Uterus (tissue), 4 donors: ENCODE results near the gene TSPAN9. TPM values are rescaled to one million over a fixed set of nuclear protein-coding genes. Genes with fewer than 3 reads are reported as not detected.

Experiments used
- DNase-seq, 2 donors: peaks; one replicate each; pipeline ENCODE4 v3.0.0-alpha.2; 2019 to 2020
- H3K27ac ChIP-seq, 2 donors: fragments of 200-600 bp; sonication (generic); 1 replicate in 1 of 2; 2 replicates in 1 of 2; pipeline ENCODE4 v1.5.1; 2016 to 2018
- H3K27me3 ChIP-seq, 2 donors: fragments of 200-600 bp; sonication (generic); one replicate each; pipeline ENCODE4 v1.5.1; 2018 to 2019; ENCODE audit warnings: control low read depth in 1 of 2
- H3K36me3 ChIP-seq, 2 donors: fragments of 200-600 bp; sonication (generic); one replicate each; pipeline ENCODE4 v1.5.1; 2019; ENCODE audit warnings: control low read depth in 1 of 2
- H3K4me1 ChIP-seq, 2 donors: fragments of 200-600 bp; sonication (generic); one replicate each; pipeline ENCODE4 v1.5.1; 2018 to 2019; ENCODE audit warnings: control low read depth in 1 of 2
- H3K4me3 ChIP-seq, 2 donors: fragments of 200-600 bp; sonication (generic); 1 replicate in 1 of 2; 2 replicates in 1 of 2; pipeline ENCODE4 v1.5.1; 2018 to 2019; ENCODE audit warnings: mild to moderate bottlenecking in 1 of 2
- H3K9me3 ChIP-seq, 2 donors: fragments of 200-600 bp; sonication (generic); one replicate each; pipeline ENCODE4 v1.5.1; 2019; ENCODE audit warnings: control low read depth in 1 of 2
- POLR2A ChIP-seq, 2 donors: fragments of 450-650 bp; IDR thresholded peaks; one replicate each; pipeline ENCODE4 v1.6.1; 2016; ENCODE audit warnings: antibody characterized with exemption in 2 of 2, mild to moderate bottlenecking in 1 of 2, moderate library complexity in 1 of 2
- intact Hi-C: fragments of 100-400 bp; cut with DNase I; formaldehyde crosslinking; loops from one replicate; pipeline ENCODE4 v1.15.1; 2023; ENCODE audit warnings: low total_unique reads
- total RNA-seq, 4 donors: library from RNA; depleted of rRNA in 3 of 4; stranded (reverse); fragments of >200 nt in 3 of 4; gene quantifications; one replicate each; pipeline versions ENCODE4 v1.1.0 to v1.2.4, GENCODE V29; 2014 to 2023
- TF ChIP-seq, protein P1 (sequence below), 4 experiments: fragments of 200-600 bp in 2 of 4; fragments of 450-650 bp in 2 of 4; sonication (generic) in 2 of 4; IDR thresholded peaks; one replicate each; pipeline ENCODE4 v1.5.1; 2016 to 2019; ENCODE audit warnings: antibody characterized with exemption in 4 of 4, mild to moderate bottlenecking in 2 of 4, moderate library complexity in 1 of 4
- donor health status: DM: yes; HTN: yes; CAD: no.

The TSPAN9 gene
- total RNA-seq, 4 donors from 2014 or later = 47.9 to 106 (median 65.1) TPM

GRCh38 chr12:3032770-3033538 is 44.2 kb upstream of the TSPAN9 start:
- H3K4me1 ChIP-seq = no peaks in the 10 kb centered on the region
- H3K27ac ChIP-seq = no peak overlapping the region
- H3K36me3 ChIP-seq = no peaks in the 10 kb centered on the region
- TF ChIP-seq POLR2A (IDR thresholded peaks at IDR 0.05) = no peak
- TF ChIP-seq, protein P1, sequence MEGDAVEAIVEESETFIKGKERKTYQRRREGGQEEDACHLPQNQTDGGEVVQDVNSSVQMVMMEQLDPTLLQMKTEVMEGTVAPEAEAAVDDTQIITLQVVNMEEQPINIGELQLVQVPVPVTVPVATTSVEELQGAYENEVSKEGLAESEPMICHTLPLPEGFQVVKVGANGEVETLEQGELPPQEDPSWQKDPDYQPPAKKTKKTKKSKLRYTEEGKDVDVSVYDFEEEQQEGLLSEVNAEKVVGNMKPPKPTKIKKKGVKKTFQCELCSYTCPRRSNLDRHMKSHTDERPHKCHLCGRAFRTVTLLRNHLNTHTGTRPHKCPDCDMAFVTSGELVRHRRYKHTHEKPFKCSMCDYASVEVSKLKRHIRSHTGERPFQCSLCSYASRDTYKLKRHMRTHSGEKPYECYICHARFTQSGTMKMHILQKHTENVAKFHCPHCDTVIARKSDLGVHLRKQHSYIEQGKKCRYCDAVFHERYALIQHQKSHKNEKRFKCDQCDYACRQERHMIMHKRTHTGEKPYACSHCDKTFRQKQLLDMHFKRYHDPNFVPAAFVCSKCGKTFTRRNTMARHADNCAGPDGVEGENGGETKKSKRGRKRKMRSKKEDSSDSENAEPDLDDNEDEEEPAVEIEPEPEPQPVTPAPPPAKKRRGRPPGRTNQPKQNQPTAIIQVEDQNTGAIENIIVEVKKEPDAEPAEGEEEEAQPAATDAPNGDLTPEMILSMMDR (IDR thresholded peaks at IDR 0.05) = no peak
- no peaks in the 10 kb centered on the region for H3K9me3 ChIP-seq
- no peak overlapping the region for H3K4me3 ChIP-seq
- no peak for DNase-seq
- H3K27me3 ChIP-seq = no peaks in the 10 kb centered on the region
- intact Hi-C loops = loop anchor here (5.0 to 10.0 kb wide), 2 partner anchors 68 to 176 kb away; partner anchors contain the start of gene TEX52

- no peak for TF ChIP-seq POLR2A (IDR thresholded peaks at IDR 0.05)
- TF ChIP-seq, protein P1 (IDR thresholded peaks at IDR 0.05) = no peak
- no peak overlapping the region for H3K27ac ChIP-seq
- H3K4me1 ChIP-seq = no peaks in the 10 kb centered on the region
- no peak for DNase-seq
- no peaks in the 10 kb centered on the region for H3K36me3 ChIP-seq
- no peak overlapping the region for H3K4me3 ChIP-seq
- H3K9me3 ChIP-seq = no peaks in the 10 kb centered on the region
- intact Hi-C loops = loop anchor here (5.0 to 10.0 kb wide), 2 partner anchors 69 to 176 kb away; partner anchors contain the start of gene TEX52
- H3K27me3 ChIP-seq = no peaks in the 10 kb centered on the region
These were observed 43.7 kb upstream of the TSPAN9 start for GRCh38 chr12:3033539-3033867.

DNA sequence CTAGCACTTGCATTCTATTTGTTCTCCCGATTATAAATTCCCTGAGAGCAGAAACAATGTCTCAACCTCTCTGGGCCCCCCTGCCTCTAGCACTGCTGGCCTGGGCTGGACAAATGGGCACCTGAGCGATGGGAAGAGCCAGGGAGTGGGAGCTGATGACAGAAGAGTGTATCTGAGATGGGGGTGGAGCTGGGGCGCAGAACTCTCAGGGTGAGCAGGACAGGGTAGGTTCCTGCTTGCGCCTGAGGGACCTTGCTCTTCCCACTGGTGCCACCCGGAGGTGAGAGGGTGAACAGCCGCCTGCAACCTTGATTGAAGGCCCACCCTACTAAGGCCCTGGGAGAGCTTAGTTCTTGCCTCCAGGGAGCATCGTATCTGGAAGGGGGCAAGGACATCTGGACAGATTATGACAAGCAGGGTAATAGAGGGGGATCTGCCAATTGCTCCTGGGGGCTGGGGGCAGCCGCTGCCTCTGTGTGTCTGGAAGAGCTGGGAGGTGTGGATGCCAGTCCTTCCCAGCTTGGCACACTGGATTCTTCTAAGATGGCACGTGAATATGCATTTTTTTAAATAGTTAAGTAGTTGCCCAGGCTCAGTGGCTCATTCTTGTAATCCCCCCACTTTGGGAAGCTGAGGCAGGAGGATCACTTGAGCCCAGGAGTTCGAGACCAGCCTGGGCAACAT is 43.0 kb upstream of the TSPAN9 start:
- intact Hi-C loops = loop anchor here (5.0 to 10.0 kb wide), 2 partner anchors 69 to 177 kb away; partner anchors contain the start of gene TEX52
- H3K27me3 ChIP-seq = no peaks in the 10 kb centered on the region
- TF ChIP-seq, protein P1 (IDR thresholded peaks at IDR 0.05) = peak; percentile 61 to 73 (median 68)
- no peak for TF ChIP-seq POLR2A (IDR thresholded peaks at IDR 0.05)
- no peaks in the 10 kb centered on the region for H3K4me1 ChIP-seq
- H3K36me3 ChIP-seq = no peaks in the 10 kb centered on the region
- no peak overlapping the region for H3K27ac ChIP-seq
- no peaks in the 10 kb centered on the region for H3K9me3 ChIP-seq
- peak; percentile 66 for DNase-seq
- H3K4me3 ChIP-seq = no peak overlapping the region

GRCh38 chr12:3035171-3035570 is 42.0 kb upstream of the TSPAN9 start:
- Histone ChIP-seq H3K27me3 (no peaks in the 10 kb centered on the region), H3K4me1 (no peaks in the 10 kb centered on the region), H3K4me3 (no peak overlapping the region), H3K36me3 (no peaks in the 10 kb centered on the region), H3K27ac (no peak overlapping the region), H3K9me3 (no peaks in the 10 kb centered on the region)
- TF ChIP-seq, protein P1 (IDR thresholded peaks at IDR 0.05) = no peak
- TF ChIP-seq POLR2A (IDR thresholded peaks at IDR 0.05) = no peak
- DNase-seq = no peak
- intact Hi-C loops = loop anchor here (10.0 kb wide), 1 partner anchor 70 kb away; no protein-coding TSS in a partner anchor
